Measurements from ENCODE around the gene FGD5.

Gene FGD5

DNA sequence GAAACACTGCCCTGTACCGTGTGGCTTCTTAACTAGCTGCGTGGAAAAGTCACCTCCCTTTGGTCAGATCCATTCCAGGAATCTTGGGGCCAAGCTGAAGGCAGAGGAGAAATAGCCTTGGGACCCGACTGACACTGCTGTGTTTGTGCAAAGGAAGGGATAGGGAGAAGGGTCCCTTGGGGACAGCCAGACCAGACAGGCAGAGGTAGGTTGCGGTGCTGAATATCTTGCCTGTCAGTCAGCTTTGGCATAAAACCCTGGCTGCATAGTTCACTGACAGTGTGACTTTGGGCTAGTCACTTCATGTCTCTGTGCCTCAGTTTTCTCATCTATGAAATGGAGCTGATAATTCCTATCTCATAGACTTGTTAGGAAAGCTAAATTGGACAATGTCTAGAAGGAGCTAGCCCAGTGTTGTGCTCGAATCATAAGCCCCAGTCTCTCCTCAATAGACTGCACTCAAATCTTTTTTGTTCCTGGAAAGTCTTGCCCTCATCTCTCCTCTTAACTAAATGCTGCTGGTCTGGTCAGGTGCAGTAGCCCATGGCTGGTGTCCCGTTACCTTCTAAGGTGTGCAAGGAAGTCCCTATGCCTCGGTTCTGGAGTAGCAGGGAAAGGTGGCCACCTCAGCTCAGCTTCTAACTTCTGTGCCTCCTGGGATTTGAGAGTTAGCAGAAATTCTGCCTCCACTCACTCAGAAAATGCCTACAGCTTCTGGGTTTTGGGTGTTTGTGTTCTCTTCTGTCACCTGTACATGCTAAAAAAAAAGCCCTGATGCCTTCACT, 25.8 kb downstream of the FGD5 start:
- in situ Hi-C loops (cut with HindIII; ENCODE audit: low sequenced_read_pairs): loop anchor here (5.0 kb wide), 1 partner anchor 332 kb away; no protein-coding TSS in a partner anchor

DNA sequence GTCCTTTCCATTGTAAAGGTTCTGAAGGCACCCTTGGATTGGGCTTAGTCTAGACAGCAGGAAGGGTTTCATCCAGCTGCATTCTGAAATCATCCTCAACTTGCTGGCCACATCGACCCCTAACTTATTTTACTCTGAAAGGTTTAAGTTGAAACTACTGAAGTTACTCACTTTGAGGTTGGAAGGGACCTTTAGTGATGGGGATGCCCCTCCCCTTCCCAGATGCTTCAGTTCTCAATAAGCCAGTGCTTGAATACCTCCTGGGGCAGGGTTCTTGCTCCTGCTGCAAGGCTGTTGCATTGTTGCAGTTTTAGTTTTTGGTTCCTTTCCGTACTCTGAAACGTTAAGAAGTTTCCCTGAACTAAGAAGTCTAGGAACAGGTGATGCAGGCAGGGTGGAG, 26.4 kb downstream of the FGD5 start:
- in situ Hi-C loops (cut with HindIII; ENCODE audit: low sequenced_read_pairs): loop anchor here (5.0 kb wide), 1 partner anchor 333 kb away; no protein-coding TSS in a partner anchor

DNA sequence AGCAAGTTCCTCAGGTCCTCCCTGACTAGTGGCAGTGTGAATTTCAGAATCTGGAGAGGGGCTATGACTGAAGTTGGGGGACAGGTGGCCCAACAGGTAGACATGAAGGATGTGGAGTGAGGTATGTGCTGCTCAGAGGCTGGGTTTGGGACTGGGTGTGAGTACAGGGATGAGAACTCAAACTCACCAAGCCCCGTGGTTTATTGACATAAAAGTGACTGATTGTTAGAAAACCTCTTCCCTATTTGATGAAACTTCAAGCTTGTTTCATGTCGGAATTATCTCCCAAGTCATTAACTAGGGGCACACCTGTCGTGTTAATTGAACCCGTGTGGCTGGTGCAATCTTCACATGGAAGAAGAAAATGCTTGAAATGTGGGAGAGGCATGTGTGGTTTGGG, 27.1 kb downstream of the FGD5 start:
- in situ Hi-C loops (cut with HindIII; ENCODE audit: low sequenced_read_pairs): loop anchor here (5.0 kb wide), 1 partner anchor 334 kb away; no protein-coding TSS in a partner anchor

DNA sequence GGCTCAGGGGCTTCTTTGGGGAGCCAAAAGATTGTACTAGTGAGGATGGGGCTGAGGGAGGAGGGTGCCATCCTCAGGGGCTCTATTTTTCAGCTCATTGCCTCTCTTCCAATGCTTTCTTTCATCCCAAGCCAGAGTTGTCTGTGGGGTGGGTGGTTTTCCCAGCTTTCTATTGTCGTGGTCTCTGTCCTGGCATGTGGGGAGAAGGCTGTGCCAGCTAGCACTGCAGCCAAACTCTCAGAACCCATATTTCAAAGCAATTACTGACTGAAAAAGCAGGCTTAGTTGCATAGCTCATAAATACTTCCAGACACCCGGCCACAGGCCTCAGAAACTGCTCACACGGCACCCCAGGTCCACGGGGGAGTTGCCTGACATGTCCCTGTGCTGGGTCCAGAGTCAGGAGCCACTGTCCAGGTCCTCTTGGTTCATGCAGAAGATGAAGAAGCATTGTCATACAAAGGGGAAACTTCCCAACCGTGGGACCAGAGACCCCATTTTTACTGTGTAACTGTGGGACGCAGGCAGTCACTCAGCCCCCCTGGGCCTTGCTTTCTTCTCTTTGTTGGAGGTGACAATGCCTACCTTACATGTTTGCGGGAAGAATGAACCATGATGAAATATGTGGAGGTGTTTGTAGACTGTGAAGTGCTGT, 27.6 kb downstream of the FGD5 start:
- in situ Hi-C loops (cut with HindIII; ENCODE audit: low sequenced_read_pairs): loop anchor here (5.0 kb wide), 1 partner anchor 334 kb away; no protein-coding TSS in a partner anchor

DNA sequence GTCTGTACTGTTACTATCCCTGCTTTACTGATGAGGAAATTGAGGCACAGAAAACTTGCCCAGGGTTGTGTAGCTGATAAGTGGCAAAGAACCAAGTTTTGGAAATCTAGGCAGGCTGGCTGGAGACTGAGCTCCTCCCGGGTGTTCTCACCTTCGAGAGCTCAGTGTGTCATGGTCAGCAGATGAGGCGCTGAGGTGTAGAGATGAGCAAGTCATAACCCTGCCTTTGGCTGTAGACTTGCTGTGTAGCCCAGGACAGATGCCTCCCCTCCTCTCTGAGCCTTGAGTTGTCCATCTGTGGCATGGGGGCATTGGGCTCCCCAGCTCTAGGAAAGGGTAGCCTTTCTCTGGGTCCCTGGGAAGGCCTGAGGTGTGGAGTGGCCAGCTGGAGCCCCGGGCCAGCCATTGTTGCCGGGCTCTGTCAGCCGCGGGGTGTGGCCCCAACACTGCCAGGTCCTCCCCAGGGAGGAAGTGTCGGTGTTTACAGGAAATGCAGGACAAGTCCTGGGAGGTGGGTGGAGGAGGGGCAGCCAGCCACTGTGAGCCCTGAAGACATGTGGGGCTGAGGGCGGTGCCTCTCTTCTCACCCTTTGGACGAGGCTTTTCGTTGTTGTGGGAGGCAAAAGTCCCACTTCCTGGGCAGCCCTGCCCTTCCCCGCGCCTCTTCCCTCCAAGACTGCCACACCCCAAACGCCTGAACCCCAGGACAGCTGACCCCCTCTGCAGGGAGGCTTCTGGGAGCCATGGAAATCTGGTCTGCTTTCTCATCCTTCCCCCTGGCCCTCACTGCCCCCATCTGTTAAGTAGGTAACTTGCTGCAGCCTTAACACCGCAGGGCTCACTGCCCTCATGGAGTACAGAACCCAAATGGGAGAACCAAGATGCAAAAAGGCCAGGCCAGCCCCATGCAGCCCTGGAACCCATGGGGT, 29.1 kb downstream of the FGD5 start:
- in situ Hi-C loops (cut with HindIII; ENCODE audit: low sequenced_read_pairs): loop anchor here (5.0 kb wide), 1 partner anchor 336 kb away; no protein-coding TSS in a partner anchor

DNA sequence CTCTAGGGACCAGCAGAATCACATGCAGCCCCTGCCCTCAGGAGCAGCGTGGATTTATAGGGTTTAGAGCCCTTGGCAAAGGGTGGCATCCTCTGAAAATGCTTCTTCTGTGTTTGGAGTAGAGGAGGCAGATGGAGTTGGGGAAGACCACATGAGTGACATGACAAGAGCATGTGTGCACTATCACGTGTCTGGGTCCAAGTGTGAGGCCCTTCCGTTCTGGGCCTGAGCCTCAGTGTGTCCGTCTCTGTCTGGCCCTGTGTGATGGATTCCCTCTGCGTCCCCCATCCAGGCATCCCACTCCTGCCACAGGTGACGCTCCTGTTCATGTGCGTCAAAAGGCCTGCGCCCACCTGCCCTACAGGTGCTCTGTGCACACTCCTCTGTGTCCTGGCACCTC, 30.1 kb downstream of the FGD5 start:
- in situ Hi-C loops (cut with HindIII; ENCODE audit: low sequenced_read_pairs): loop anchor here (5.0 kb wide), 1 partner anchor 337 kb away; no protein-coding TSS in a partner anchor

DNA sequence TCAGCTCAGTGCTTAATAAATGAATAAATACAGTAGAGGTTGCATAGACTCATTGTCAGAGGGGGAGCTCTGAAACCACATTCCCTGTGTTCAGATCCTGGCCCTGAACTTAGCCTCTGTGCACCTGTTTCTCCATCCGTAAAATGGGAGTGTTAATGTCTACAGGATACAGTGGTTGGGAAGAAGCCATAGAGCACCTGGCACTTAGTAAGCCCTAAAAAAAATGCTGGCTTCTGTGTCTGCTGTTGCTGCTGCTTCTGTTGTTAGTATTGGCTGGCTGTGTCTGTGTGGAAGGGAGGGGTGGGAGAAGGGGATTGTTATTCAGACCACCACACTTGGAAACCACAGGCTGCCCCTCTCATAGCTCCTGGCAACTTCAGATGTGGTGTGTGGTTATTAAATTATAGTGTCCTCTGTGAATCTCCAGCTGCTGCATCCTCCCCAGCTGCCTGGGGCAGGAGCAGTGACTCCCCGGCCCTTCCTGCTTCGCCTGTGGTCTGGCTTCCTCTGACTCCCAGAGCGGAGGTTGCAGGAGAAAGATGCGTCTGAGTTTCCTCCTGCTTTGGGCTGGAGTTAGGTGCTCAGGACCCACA, 31.0 kb downstream of the FGD5 start:
- in situ Hi-C loops (cut with HindIII; ENCODE audit: low sequenced_read_pairs): loop anchor here (5.0 kb wide), 1 partner anchor 337 kb away; no protein-coding TSS in a partner anchor

DNA sequence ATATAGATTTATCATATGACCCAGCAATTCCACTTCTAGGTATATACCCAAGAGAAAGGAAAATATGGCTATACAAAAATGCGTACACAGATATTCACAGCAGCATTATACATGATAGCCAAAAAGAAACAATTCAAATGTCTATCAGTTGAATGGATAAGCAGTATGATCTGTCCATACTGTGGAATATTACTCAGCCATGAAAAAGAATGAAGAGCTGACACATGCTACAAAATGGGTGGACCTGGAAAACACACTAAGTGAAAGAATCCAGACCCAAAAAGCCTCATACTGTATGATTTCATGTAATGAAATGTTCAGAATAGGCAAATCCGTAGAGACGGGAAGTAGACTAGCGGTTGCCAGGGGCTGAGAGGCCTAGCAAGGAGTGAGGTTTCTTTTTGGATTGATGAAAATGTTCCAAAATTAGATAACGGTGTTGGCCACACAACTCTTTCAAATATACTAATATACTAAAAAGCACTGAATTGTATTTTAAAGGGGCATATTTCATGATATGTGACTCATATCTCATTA, 33.4 kb downstream of the FGD5 start:
- in situ Hi-C loops (cut with HindIII; ENCODE audit: low sequenced_read_pairs): no loop called here

DNA sequence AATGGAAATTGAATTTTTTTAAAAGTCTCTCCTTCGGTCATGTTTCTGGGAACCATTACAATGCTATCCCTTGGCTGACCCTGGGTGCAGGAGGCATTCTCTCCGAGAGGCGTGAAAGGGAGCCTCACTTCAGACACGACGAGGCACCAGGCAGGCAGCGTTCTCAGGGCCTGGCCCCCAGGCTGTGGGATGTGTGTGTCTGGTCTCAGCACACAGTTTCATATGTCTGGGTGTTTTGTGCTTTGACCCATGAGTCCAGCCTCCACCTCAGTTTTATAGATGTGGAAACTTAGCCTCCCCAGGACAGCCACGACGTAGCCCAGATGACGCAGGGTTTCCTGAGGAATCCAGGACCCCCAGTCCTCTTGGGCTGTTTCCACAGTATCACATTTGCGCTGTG, 34.0 kb downstream of the FGD5 start:
- in situ Hi-C loops (cut with HindIII; ENCODE audit: low sequenced_read_pairs): no loop called here

DNA sequence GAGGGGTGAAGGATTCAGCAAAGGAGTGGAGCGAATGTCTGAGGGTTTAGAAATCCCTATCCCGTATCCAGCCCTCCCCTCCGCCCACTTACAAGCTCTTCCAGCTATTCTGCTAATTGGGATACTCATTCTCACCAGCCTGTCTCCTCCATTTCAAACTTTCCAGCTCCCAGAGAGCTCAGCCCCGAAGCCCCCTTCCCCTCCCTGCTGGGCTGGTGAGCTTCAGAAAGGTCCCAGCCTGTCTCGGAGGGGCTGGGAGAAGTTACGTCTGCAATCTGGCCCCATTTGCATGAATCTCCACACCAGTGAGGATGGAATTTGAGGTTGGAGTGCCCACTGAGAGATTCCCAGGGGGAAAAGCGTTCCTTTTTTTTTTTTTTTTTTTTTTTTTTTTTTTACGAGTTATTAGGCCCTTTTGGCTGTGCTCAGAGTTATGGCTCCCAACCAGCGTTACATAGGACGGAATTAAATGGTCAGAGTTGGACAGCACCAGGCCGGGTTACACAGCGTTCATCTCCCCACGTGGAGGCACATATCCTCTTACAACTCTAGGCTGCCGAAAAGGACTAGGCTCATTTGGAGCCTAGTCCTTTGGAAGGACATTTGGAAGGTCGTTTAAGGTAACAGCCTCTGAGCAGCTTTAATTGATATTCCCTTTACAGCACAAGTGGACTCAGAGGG, 34.6 kb downstream of the FGD5 start:
- in situ Hi-C loops (cut with HindIII; ENCODE audit: low sequenced_read_pairs): no loop called here

DNA sequence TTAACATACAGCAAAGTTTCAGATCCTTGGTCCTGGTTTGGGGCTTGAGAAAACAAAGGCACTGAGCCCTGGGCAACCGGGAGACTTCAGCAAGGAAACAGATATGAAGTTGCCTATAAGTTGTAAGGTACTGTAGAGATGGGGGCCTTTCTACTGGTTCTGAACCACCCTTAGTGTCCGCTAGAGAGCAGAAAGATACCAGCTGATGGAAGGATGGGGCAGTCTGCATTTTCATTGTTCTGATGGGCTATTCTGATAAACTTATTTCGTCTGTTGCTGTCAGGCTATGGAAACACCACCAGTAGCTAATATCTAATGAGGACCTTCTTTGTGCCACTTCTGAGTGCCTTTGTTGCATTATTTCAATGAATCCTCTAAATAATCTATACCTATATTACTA, 38.7 kb downstream of the FGD5 start:
- in situ Hi-C loops (cut with HindIII; ENCODE audit: low sequenced_read_pairs): no loop called here

DNA sequence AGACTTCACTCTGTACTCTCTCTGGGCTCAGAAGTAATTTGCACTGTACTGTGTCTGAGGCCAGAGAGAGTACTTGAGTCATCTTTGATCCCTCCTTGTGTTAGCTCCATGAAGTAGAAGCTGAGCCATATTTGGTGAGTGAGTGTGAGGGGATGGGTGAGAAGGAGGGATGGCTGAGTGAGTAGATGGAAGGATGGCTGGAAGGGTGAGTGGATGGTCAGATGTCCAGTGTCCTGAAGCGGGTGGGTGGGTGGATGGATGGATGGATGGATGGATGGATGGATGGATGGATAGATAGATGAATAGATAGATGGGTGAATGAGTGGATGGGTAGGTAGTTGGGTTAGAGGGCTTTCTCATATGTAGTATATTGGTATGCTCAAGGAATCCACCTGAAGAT, 39.3 kb downstream of the FGD5 start:
- in situ Hi-C loops (cut with HindIII; ENCODE audit: low sequenced_read_pairs): no loop called here

DNA sequence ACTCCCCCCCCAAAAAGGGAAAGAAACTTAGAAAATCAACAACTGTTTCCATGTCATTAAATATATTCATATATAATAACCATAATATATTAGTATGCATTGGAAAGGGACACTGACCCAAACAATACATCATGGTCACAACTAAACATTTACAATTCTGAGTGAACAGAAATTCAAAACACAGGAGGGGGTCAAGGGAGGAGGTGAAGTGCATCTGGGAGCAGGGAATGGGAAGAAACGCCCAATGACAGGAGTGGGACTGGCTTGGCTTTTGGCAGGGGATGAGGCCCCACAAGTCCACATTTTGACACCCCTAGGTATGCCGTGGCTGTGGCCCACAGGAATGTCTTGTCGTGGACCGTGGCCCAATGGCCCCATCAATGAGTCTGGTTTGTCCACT, 41.1 kb downstream of the FGD5 start:
- in situ Hi-C loops (cut with HindIII; ENCODE audit: low sequenced_read_pairs): loop anchor here (5.0 kb wide), 1 partner anchor 73 kb away; no protein-coding TSS in a partner anchor

DNA sequence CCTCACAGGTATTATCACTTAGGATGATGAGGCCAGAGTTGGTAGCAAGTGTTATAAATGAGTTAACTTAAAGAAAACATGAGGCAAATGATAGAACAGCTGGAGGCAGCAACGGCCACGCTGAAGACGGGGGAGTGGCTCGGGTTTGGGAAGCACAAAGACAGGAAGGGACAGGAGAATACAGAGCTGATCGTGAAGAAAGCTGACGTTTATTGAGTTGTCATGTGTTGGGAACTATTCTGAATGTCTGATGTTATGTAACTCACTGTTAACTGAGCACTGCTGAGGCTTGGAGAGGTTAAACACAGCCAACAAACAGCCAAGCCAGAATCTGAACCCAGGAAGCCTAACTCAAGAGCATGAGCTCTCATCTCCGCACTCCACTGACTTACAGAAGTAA, 42.3 kb downstream of the FGD5 start:
- in situ Hi-C loops (cut with HindIII; ENCODE audit: low sequenced_read_pairs): loop anchor here (5.0 kb wide), 1 partner anchor 74 kb away; no protein-coding TSS in a partner anchor

DNA sequence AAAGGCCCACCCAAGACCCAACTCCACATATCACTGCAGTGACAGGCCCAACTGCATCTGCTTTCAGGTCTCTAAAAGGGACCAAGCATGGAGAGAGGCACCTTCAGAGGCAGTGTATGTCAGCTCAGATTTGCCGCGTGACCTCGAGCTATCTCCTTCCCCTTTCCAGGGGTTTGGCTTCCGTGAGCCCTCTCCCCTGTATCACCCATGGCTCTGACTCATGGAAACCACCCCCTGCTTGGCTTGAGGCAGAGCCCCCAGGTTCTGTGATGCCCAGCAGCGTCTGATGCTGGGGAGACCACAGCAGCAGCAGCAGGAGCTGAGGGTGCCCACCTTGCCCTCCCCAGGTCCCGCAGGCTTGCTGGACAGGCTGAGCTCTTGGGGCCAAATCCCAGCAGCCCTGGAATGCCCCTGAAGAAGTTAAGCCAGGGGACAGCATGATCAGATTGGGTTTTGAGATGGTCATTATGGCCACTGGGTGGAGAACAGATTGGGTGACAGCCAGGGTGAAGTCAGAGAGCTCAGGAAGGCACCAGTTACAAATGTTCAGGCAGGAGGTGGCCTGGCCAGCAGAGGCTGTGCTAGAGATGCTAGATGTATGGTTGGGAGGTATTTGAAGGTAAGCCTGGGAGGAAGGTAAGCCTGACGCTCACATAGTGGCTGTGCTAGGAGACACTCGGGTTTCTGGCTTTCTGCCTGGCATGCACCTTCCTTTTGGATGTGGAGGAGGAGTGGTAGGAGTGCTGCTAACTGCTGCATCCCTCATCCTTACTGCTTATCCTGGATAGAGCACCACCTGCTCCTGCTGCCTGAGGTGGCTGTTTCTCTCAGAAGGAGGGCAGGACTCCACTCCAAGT, 42.9 kb downstream of the FGD5 start:
- in situ Hi-C loops (cut with HindIII; ENCODE audit: low sequenced_read_pairs): loop anchor here (5.0 kb wide), 1 partner anchor 74 kb away; no protein-coding TSS in a partner anchor

DNA sequence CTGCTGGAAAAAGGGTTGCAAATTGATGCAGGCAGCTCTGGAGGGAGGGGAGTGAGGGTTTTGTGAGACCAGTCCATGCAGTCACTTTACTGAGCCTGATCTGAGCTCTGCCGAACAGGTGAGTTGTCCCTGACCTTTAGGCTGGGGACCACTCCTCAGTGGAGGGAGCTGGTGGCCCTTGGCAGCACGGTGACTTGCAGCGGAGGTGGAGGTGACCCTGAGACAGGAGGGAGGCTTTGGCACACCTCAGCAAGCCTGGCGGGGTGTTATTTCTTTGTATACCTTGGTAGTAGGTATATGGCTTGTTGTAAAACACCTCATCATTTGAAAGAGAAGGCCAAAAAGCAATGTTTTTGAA, 43.5 kb downstream of the FGD5 start:
- in situ Hi-C loops (cut with HindIII; ENCODE audit: low sequenced_read_pairs): loop anchor here (5.0 kb wide), 1 partner anchor 75 kb away; no protein-coding TSS in a partner anchor

DNA sequence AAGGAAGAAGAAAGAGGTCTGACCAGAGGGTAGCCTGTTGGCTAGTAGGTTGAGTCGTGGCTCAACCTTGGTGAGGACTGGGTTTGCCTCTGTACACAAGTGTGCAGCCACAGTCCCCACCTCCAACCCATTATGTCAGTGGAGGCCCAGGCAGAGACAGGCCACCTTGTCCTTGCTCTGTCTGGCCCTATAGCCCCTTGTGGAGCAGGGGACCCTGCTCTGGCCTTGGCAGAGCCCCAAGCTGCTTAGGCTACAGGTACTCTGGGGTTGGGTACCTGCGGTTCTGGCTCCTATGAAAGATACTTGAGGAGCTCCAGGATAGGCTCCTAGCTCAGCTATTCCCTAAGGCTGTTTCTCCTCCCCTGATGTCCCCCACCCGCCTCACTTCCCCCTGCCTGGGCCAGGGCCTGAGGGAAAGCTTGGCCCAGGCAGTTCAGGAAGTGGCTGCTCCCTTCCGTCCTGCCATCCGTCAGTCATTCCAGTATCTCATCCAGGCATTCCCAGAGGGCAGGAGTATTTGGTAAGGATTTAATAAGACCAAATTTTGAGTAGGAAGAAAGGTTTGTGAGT, 44.0 kb downstream of the FGD5 start:
- in situ Hi-C loops (cut with HindIII; ENCODE audit: low sequenced_read_pairs): loop anchor here (5.0 kb wide), 1 partner anchor 75 kb away; no protein-coding TSS in a partner anchor
